ENCODE data around the gene SIRPB1.
"Not testable (repeated sequence)": the region's sequence is repeated elsewhere in the genome, so short reads cannot be mapped to it uniquely, and the experiment has no call there.

The SIRPB1 gene

DNA sequence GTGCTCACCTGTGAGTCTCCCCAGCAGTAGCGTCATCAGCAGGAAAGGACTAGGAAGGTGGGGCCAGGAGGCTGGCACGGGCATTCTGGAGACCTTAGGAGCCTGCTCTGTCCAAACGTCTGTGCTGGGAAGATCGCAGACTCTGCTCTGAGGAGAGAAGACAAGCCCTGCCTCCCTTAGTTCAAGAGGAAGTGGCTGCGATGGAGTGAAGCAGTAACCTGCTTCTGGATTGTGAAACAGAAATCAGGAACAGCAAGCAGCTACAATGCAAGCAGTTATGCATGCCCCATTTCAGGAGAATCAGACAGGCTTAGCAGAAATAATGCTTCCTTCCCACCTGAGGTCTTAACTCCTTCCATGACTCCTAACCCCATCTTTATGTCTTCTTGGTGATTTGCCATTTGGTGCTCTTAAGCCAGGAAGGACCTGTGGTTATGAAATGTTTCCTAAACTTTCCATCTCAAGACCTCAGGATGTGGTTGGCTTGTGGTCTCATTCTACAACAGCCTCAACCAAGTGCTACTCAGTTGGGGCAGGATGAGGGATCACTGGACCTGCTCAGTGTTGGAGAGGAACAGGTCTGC, at the start of gene SIRPB1:
Gene SIRPB1, minus strand, starts transcription at position 149 of the 584 bp plus-strand sequence. Its CDS starts 65 bp downstream, at position 84.
- DNase-seq: peak; percentile 74

DNA sequence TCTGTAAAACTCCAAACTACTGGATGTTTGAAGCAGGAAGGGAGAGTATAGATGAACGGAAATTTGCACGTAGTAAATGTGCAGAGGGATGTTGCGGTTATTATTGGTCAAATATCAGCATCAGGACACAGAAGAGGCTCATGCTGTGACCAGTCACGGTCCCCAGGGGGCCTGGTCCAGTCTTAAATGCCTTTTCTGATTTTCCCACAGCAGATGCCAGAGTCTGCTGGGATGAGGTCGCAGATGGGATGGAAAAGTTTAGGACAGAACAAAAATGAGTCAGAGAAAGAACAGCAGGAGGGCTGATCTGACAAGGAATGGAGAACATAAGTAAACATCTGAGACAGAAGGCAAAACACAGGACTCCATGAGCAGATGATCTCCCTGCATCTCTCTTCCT, 49.5 kb upstream of the SIRPB1 start:
- DNase-seq: no peak

DNA sequence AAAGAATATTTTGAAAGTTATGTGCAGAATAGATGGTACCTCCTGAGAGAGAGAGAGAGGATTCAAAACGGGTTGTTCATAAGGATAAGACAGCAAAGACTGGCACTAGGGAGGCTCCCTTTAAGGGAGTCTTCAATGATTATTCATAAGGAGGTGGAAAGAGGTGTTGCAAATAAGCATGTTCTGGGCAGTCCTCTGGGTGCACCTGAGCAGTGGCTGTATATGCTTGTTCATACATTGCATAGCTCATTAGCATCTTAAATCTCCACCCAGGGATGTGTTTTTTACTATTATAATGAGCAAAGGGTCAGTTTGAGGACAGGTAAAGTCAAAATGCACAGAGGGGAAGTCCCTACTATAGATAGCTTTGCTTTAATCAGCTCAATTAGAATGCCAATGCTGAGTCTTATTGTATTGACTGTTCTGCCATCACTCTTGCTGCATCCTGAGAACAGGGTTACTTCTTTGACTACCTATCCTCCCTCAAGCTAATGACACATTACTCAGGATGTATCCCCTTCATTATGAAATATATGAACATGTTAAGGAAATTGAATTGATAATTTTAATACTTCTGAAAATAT, 47.8 kb upstream of the SIRPB1 start:
- DNase-seq: no peak

DNA sequence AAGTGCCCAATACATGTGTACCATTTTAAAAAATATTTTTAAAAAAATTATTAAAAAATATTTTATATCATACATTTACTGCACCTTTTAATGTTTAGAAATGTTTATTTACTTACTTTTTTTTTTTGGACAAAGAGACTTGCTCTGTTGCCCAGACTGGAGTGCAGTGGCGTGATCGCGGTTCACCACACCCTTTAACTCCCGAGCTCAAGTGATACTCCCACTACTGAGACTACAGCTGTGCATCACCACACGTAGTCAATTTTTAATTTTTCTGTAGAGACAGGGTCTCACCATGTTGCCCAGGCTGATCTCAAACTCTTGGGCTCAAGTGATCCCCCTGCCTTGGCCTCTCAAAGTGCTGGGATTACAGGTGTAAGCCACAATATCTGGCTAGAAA, 47.0 kb upstream of the SIRPB1 start:
- DNase-seq: no peak

DNA sequence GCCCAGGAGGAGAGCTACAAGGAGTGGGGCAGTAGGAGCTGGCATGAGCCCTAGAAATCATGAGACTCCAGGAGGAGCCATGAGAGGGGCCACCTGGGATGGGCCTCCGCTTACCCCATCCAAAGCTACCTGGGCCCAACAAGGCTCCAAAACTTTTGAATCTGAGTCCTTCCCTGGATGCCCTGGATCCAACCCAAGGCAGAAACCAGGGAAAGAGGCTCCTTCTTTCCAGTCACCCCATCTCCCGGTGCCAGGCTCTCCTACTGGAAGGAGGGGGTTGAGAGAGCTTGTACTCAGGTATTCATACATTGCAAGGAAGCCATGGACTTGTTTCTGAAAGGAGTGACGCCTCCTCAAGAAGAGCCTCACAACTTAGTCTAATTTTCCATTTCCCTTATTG, 45.5 kb upstream of the SIRPB1 start:
- DNase-seq: no peak

DNA sequence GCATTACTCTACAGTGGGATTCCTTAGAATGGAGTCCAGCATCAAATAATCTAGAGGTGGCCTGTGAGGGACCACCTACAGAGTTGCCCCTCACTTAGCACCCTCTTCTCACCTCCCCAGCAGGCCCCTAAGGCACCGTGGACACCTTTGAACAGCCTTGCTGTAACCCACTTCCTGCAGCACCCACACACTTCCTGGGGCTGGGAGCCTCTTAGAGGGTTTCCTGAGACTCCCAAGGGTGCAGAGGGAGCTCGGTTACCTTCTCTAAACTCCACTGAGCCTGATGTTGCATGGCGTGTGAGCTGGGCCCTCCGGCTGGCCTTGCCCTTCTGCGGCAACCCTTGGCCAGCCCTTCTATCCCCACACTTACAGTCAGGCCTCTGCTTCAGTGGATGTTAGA, 45.1 kb upstream of the SIRPB1 start:
- no peak for DNase-seq

DNA sequence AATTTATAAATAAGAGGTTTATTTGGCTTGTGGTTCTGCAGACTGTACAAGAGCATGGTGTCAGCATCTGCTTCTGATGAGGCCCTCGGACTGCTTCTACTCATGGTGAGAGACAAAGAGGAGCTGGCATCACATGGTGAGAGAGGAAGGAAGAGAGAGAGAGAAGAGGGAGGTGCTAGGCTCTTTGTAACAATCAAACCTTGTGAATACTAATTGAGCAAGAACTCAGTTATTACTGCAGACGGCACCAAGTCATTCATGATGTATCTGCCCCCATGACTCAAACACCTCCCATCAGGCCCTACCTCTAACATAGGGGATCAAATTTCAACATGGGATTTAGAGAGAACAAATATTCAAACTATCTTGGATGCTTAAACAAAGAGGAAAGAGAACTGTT, 44.1 kb upstream of the SIRPB1 start:
- peak; percentile 33 for DNase-seq

DNA sequence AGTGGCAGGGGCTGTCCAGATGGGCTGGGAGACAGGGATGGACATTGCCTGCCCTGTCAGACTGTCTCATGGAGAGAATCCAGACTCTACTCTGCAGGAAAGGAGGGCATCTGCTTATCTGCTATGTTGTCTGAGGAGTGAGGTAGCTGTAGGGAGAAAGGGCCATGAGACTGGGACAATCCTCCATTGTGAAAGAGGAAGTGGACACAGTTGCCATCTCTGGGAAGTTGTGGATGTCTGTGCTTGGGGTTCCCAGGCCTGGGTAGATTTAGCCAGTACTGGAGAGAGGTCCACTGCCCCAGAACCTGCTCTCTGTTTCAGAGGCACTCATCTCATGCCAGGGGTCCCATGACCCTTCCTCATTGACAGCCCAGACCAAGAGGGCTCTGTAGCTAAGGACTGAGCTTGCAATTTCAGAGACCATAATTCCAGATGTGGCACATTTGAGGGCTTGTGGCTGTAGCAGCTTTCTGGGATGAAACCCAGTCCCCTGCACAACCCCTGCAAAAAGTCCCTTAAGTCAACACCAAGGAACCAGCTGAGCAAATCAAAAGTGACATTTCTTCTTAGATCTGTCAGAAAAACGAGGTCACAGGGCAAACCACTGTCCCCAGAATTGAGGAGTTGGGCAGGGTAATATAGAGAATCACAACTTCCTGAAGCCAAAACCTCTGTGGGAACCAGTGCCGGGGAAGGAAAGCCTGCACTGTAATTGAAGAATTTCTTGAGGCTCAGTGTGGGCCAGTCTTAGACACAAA, 41.9 kb upstream of the SIRPB1 start:
- DNase-seq: peak; percentile 48

DNA sequence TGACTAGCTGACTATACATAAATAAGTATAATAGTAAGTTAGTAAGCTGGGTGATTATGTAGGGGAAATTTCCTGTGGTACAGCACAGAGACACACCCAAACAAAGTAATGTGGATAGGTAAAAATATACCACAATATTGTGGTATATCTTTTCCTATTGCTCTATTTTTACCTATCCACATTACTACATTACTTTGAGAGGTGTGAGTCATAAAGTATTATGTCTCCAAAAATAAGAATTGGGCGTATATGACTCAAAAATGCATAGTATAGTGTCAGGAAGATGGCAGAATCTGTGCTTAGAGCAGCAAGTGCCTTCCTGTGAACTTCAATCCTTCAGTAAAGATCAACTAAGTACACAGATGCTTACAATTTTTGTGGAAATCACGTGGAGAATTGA, 40.4 kb upstream of the SIRPB1 start:
- DNase-seq: no peak

DNA sequence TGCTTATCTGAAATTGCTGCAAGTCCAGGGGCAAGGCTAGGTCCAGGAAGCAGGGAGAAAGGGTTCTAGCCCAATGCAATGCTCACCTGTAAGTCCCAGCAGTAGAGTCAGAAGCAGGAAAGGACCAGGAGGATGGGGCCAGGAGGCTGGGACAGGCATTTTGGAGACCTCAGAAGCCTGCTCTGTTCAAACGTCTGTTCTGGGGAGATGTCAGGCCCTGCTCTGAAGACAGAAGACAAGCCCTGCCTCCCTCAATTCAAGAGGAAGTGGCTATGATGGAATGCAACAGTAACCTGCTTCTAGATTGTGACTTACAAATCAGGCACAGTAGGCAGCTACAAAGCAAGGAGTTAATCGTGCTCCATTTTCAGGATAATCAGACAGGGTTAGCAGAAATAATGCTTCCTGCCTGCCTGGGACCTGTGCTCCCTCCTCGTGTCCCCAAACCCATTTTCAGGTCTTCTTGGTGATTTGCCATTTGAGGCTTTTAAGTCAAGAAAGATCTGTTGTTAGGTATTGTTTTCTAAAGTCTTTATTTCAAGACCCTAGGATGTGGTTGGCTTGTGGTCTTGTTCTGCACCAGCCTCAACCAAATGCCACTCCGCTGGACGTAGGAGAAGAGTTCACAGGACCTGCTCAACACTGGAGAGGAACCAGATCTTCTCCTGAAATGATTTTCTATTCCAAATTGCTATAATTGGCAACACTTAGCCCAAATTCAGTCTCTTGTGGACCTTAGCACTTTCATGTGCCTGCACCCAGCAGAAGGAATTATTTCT, 37.9 kb upstream of the SIRPB1 start, which contains the start of gene SIRPG:
Gene SIRPG, minus strand, starts transcription at position 224 of the 779 bp plus-strand sequence. Its CDS starts 65 bp downstream, at position 159.
- no peak for DNase-seq

DNA sequence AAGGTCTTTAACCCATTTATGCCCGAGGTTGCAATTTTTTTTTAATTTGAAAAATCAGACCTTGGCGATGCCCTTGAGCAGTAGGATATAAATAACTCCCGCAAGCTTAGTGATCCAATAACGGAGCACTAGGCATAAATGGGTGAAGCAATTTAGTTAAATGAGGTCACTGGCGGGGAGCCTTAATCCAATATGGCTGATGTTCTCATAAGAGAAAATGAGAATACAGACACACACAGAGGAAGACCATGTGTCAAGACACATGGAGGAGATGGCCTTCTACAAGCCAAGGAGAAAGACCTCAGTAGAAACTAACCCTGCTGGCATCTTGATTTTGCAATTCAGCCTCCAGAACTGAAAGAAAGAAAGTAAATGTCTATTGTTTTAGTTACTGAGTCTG, 37.0 kb upstream of the SIRPB1 start:
- DNase-seq: no peak

DNA sequence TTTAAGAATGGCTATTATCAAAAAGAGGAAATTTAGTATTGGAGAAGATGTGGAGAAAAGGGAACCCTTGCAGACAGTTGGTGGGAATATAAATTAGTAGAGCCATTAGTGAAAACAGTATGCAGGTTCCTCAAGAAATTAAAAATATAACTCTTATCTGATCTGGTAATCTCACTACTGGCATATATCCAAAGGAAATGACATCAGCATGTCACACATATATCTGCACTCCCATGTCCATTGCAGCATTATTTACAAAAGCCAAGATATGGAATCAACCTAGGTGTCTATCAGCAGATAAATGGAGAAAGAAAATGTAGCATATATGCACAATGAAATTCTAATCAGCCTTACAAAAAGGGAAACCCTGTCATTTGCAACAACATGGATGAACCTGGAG, 35.2 kb upstream of the SIRPB1 start:
- no peak for DNase-seq

DNA sequence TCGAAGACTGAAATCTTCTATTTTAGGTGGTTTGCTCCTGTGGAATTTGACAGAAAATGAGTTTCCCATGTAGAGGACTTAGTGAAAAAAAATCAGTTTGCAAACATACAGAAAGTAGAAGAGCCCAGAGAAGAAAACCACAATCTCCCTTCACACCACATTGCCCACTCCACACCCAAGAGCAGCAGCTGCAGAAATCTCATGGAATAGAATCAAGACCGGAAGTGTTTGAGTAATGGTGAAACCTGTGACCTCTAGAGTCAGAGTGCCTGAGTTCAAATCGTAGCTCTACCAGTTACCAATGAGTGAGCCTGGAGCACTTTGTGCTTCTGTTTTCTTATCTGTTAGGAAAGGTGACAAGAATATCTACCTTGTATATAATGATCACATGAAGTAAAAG, 33.2 kb upstream of the SIRPB1 start:
- no peak for DNase-seq

DNA sequence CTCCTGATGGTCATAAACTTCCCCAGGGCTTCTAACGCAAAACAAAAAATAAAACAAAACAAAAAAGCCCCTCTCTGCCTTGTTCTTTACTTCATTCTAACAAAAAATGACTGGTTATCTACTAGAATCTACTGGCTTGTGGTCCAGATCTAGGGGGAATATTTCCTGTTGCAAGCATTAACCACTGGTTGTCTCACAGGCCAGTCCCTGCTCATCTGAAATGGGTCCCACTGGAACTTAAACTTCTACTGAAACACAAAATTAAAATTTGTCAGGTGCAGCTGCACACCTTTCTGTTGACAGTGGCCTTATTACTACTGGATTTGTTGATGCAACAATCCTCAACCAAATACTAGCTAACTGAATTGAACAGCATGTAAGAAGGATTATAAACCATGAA, 32.3 kb upstream of the SIRPB1 start:
- DNase-seq: no peak

DNA sequence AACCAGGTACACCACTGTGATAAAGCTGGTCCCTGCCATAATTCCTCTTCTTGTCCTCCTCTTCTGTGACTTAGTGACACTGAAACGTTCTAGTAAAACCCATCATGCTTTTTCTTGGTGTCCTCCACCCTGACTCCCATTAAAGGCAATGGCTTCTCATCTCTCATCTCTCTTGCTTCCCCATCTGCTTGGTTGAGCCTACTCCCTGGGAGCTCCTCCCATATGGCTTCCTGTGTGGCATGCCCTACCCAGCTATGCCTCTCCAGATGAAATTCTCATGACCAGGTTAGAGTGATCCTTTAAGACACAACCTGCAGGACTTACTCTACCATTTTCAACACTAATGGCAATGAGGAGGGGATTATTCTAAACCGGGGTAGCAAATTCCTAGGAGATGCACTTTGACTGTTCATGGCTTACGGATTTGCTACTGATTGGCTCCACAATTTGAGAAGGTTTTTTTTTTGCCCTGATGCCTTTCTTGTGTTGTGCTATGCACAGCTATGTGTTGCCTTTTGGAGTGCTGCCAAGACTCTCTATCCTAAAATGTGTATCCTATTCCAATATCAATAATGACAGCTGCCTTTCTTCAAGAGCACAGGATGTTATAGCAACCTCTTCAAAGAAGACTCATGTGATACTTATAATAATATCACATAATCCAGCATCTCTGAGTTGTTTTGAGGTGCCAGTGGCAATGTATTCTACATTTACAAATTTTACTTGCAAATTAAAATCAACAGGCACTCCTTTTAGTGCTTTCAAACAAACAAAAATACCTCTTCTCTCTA, 31.7 kb upstream of the SIRPB1 start:
- no peak for DNase-seq

DNA sequence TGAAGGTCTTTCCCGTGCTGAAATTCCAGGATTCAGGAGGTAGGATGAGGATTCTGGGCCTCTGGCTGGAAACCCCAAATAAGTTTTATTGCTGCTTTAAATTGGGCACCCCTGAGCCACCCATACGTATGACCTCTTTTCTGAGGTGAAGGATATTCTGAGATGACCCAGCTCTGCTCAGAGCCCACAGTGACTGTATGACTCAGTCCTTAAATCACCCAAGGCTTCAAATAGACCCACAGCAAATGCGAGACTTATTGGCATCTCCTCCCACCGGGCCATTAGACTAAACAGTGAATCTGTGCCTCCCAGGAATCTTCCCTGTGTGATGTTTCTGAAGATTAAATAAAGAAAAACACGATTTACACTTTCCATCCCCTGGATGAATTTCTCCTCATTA, 28.3 kb upstream of the SIRPB1 start:
- DNase-seq: no peak

DNA sequence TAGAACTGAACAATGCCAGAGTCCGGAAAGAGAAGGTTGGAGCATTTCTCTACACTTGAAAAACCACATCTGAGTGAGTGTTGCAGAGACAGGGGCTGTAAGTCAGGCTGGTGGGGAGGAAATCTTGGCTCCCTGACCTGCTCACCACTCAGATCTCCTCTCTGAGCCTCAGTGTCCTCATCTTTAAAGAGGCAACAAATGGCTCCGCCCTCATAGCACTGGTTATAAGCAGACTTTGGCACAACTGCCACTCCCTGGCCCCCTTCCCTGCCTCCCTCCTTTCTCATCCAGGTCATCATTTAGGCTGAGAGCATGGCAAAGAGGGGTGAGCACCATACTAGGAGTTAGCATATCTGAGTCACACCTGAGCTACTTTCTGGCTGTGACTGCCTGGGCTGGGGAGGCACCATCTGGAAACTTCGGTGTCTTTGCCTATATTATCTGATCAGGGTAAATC, 27.2 kb upstream of the SIRPB1 start:
- DNase-seq: no peak

DNA sequence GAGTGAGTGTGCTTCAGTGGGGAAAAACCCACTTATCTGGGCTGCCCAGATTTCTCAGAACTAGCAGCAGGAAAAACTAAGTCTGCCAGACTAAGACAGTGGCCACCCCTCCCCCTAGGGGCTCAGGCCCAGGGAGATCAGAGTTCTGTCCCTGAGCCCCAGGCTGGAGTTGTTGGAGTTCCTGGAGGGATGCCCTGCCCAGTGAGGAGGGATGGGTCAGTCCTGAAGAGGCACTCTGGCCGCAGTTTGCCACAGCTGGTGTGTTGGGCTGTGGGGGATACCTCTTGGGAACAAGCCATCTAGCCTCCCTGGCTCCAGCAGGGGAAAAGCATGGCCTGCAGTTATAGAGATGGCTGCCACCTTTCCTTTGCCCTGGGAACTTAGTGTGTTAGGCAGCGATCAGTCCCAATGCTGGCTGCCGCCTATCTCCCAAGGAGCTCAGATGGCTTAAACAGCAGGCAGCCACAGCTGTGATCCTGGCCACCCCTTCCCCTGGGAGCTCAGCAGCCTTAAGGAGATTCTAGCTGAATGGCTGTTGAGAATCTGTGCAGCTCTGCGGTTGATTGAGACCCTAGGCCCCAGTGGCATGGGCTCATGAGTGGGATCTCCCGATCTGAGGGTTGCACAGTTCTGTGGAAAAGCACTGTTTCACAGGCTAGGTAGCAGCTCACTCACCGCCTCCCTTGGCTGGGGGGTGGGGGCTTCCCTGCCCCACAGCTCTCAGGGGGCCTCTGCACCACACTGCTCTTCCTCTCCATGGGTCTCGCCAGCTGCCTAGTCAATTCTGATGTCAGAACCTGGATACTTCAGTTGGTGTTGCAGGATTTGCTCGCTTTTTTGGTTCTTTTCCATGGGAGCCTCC, 24.5 kb upstream of the SIRPB1 start:
- DNase-seq: no peak

DNA sequence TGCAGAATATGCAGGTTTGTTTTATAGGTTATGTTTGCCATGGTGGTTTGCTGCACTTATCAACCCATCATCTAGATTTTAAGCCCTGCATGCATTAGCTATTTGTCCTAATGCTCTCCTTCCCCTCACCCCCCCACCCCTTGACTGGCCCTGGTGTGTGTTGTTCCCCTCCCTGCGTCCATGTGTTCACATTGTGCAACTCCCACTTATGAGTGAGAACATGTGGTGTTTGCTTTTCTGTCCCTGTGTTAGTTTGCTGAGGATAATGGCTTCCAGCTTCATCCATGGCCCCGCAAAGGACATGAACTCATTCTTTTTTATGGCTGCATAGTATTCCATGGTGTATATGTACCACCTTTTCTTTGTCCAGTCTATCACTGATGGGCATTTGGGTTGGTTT, 18.8 kb upstream of the SIRPB1 start:
- not testable (repeated sequence) for DNase-seq

DNA sequence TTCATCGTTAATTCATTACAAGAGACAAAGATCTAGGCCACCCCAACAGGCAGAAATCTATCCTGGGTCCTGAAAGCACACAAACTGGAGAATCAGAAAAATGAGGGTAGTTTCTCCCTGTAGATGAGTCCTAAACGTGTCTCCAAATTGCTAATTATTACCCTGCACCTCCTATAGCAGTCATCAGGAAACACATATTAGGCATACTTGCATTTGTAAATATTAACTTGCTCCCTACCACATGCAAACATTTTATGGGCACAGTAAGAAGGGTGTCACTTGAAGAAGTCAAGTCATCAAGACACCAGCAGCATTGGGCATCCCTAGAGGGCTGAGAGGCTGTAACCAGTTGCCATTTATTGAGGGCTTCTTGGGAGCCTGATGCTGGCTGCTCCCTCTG, 17.9 kb upstream of the SIRPB1 start:
- no peak for DNase-seq

DNA sequence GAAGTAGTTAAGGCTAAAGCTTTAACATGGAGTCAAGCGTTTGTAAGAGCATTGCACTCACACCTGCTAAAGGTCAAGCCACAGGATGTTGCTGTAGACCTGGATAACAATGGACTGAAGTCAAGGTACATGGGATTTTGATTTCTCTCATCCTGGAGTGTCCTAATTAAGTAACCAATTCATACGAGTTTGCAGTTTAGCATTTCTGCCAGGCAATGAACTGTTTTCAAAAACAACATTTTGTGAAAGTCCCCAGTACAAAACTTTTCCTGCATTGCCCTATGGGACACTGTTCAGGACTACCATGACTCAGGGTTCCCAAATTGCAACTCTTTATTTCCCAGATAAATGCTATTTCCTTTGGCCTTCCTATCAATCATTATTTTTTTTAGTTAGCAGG, 17.4 kb upstream of the SIRPB1 start:
- no peak for DNase-seq

DNA sequence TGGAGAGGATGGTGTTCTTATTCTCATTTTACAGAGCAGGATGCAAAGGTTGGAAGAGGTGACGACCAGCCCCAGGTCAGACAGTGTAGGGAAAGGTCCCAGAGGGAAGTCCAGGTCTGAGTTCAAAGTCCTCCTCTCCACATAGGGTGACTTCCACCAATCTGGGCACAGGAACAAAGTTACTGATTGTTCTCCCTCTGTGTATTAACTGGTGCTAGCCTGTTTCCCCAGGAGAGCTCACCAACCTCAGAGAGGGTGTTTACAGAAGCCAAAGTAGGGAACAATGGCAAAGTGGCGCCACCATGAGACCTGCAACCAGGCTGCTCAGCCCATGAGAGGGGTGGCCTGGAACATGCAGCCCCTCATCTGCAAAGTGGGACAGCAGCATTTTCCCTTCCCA, 16.8 kb upstream of the SIRPB1 start:
- DNase-seq: no peak
